HG03175 (cell line): ENCODE measurements around the gene FMNL2.
"Not testable (repeated sequence)": the region's sequence is repeated elsewhere in the genome, so short reads cannot be mapped to it uniquely, and the experiment has no call there.

Source experiments
- ATAC-seq: cut with Tn5 transposase; IDR thresholded peaks from one replicate; pipeline ENCODE4 v1.9.1; 2021; ENCODE audit warnings: mild to moderate bottlenecking, moderate library complexity; ENCODE audit not compliant: unreplicated experiment

The FMNL2 gene

DNA sequence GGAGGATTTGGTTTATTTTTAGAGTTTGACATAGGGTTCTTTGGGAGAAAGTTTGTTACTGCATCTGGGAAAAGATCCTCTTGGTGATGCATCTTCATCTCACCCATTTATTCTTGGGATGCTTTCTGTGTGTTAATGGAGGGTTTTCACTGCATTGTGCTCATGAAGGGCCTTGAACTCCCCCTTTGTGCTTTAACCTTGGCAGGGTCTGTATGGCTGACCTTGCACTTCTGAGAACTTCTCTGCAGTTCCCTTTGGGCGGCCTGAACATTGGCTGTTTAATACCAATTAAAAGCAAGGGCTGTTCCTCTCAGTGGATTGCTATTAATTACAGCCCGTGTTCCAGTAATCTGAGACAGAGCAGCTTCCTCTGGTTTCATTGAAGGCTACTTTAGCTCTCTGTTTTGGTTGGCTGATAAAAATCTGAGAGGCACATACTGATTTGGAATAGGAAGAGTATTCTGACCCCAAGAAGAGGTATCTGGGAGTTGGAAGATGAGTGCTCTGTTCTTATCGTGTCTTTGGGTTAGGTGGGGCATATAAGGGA, 37.5 kb downstream of the FMNL2 start:
- ATAC-seq, result no peak

DNA sequence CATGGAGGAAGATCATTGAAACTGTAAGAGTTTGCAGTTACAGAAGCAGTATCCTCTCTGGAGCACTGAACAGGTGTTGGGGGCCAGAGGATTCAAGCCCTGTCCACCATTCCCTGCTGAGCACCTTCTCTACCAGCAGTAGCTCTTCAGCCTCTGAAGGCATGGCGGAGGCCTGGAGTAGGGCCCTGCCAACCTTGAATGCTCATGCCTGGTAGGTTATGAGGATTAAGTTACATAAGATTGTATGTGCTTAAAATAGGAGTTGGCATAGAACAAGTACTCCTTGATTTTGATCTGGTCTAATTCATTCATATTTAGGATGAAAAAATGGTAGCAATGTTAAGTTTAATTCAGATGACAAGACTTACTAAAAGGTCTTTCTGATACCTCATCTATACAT, 40.2 kb downstream of the FMNL2 start:
- ATAC-seq, result no peak

GRCh38 chr2:152376385-152376784, 41.4 kb downstream of the FMNL2 start:
- no peak for ATAC-seq

GRCh38 chr2:152376968-152377367, 42.0 kb downstream of the FMNL2 start:
- ATAC-seq, result no peak

- no peak for ATAC-seq
Measured at GRCh38 chr2:152379089-152379488, 44.1 kb downstream of the FMNL2 start.

GRCh38 chr2:152380261-152381055, 45.5 kb downstream of the FMNL2 start:
- ATAC-seq, result no peak

- no peak for ATAC-seq
Measured at GRCh38 chr2:152383702-152384101, 48.7 kb downstream of the FMNL2 start.

DNA sequence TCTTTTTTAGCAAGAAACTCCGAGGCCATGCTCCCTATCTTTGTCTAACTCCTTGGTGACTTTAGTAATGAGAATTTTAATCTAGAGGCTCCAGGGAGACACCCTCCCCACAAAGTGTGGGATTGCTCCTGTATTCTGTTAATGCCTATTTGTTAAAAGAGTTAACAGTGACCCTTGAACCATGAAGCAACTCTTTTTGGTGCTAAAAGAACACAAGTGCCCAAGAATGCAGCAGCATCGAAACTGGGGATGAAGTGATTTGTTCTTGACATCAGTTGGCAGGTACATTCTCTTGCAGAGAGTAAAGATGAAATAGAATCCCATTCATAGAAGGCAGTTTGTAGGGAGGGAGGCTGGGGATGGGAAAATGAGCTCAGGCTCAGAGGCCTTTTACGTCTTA, 50.0 kb downstream of the FMNL2 start:
- ATAC-seq, result no peak

DNA sequence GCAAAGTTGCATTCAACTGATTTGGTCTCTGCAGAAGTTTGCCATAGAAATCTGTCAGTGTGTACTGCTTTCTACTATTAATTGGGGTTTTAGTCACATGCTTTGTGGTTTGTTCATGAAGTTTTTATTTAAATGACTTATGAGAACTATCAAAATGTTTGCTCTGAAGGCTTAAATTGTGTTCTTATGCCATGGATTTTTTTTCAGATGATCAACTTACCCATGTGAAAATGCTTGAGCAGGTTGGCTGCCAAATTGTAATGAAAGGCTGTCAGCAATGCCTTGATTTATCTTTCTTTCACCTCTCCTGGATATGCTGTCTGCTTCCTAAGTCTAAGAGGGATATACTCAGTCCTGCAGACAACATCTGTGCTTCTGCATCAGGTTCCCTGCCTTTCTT, 50.7 kb downstream of the FMNL2 start:
- ATAC-seq, result no peak

- ATAC-seq, result peak; percentile 62
Measured at GRCh38 chr2:152386266-152386665, 51.3 kb downstream of the FMNL2 start.

GRCh38 chr2:152387041-152387440, 52.1 kb downstream of the FMNL2 start:
- peak; percentile 52 for ATAC-seq

GRCh38 chr2:152388269-152388668, 53.3 kb downstream of the FMNL2 start:
- ATAC-seq, result not testable (repeated sequence)

DNA sequence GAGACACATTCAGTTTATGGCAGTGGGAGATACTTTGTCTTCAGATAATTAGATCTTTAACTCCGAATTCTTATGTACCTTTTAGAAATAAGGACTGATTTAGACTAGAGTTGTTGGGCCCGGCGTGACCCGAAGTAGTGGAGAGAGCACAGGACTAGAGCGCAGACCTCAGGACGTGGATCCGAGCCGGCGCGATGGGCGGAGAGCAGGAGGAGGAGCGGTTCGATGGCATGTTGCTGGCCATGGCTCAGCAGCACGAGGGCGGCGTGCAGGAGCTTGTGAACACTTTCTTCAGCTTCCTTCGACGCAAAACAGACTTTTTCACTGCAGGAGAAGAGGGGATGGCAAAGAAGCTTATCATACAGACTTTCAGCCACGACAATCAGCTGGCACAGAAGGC, 54.5 kb downstream of the FMNL2 start:
- no peak for ATAC-seq

GRCh38 chr2:152390837-152391236, 55.9 kb downstream of the FMNL2 start:
- ATAC-seq, result no peak

DNA sequence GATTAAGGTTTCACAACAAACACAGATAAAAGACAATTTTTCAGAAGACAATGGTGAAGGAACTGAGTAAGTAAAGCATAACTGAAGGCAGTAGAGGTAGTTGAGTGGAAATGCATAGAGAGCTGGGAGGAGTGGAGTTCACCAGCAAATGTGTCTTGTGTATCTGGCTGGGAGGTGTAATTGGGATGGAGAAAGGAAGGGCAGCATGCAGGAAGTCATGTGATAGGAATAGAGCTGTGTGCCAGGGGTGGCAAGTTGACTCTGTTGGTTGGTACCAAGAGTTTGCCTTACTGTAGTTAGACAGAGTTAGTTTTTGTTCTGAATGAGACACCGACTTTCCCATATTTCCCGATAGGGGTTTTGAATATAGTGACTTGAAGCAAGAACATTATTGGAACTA, 56.3 kb downstream of the FMNL2 start:
- ATAC-seq, result no peak

DNA sequence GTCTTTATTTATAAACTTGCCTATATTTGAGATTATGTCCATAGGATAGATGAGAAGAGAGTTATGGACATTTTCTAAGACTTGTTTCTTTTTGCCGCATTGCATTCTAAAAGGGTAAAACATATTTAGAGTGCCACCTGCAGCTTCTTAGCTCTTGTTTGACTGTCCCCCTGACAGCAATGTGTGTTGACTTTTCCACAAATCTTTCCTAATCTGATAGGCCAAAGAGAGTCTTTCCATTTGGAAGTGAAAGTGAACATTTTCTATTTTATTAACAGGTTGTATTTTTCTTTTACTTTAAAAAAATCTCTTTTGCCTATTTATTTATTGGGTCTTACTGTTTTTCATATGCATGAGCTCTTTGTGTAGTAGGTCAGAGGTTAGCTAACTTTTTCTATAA, 58.4 kb downstream of the FMNL2 start:
- no peak for ATAC-seq

DNA sequence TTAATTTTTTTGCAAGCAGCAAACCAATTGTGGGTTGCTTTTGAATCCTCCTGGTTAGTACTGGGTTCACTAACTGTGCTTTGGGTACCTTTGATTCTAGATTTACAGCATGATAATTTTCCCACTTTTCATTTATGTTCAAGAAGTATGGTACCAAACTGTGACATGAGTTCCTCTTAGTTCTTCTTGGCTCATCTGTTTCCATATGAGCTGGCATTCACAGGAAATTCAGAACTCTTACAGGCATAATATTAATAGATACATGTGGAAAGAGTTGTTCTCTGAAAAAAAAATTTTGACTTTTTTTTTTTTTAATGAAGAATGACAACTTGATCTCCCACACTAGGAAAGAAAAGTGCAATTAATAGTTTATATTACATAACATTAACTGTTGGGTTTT, 59.4 kb downstream of the FMNL2 start:
- ATAC-seq, result no peak

DNA sequence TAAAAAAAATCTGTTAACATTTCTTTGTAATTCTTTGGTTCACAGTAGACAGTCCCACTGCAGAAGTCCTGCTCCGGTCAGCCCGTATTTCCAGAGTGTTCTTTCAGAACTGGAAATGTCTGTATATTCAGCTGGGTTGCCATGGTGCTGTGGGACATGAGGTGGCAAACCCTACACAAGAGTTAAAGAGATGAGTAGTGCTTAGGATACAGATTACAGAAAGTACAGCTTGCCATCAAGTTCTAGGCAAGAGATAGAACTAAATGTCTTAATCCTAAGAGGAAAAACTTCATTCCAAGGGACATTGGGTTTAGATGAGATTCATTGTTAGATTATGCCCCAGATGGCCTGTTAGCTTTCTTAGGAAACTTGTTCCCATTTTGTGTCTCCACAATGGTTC, 60.1 kb downstream of the FMNL2 start:
- ATAC-seq, result no peak

- ATAC-seq, result no peak
Measured at GRCh38 chr2:152395572-152395971, 60.6 kb downstream of the FMNL2 start.

DNA sequence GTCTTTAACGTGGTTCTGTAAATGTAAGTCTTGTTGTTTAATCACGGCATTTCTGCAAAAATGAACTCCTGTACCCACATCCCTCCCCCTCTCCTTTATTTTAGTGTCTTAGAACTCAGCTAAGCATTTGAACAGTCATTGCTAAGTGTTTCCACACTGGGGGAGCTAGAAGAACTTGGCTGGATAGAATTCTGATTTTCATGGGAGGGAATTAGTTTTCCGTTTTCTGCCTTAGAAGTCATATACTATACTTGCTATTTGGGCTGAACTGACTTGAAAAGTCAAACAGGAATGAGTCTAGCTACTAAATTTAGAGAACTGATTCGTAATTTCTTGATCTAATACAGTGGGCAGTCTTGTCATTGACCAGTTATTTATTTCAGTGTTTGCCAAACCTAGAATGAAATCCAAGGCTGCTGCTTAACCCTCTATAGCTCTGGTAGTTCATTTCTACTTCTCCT, 61.1 kb downstream of the FMNL2 start:
- ATAC-seq, result no peak

- ATAC-seq, result no peak
Measured at GRCh38 chr2:152396763-152397162, 61.8 kb downstream of the FMNL2 start.

- ATAC-seq, result no peak
Measured at GRCh38 chr2:152399003-152399402, 64.0 kb downstream of the FMNL2 start.
